Measurements from ENCODE around the gene DGKH. TPM values are rescaled to one million over a fixed set of nuclear protein-coding genes. Genes with fewer than 3 reads are reported as not detected.

The DGKH gene
- total RNA-seq, 1 experiment from 2014 or later, result 9.2 TPM

GRCh38 chr13:42260903-42261654 is 212.6 kb downstream of the DGKH start:
- RAD21 ChIA-PET (ENCODE audit: low non-redundant PET in 1 of 2, low total read pairs in 2 of 2, uncharacterized antibody in 2 of 2, unreplicated experiment in 2 of 2), result no interaction called here
- H3K4me2 ChIP-seq (ENCODE audit: low read length), result no peak overlapping the region
- H3K9ac ChIP-seq (ENCODE audit: low read length), result no peak overlapping the region
- H4K20me1 ChIP-seq (ENCODE audit: insufficient read depth), result no peaks in the 10 kb centered on the region
- H3K27ac ChIP-seq (ENCODE audit: low read depth, low read length), result no peak overlapping the region
- H3K4me1 ChIP-seq (ENCODE audit: control insufficient read depth in 1 of 2, insufficient read depth in 2 of 2, low read length in 2 of 2), result no peaks in the 10 kb centered on the region
- H2AFZ ChIP-seq (ENCODE audit: low read depth, low read length, poor library complexity, severe bottlenecking), result no peak overlapping the region
- intact Hi-C loops (cut with micrococcal nuclease), result no loop called here
- POLR2A ChIA-PET, result no interaction called here
- no peaks in the 10 kb centered on the region for H3K9me3 ChIP-seq (ENCODE audit: control insufficient read depth in 1 of 2, insufficient read depth in 1 of 2, low read depth in 1 of 2, low read length in 2 of 2)
- no peaks in the 10 kb centered on the region for H3K27me3 ChIP-seq (ENCODE audit: insufficient read depth, low read length)
- no peak overlapping the region for H3K4me3 ChIP-seq (replicated peaks in 1 of 2; ENCODE audit: low read depth in 1 of 2, low read length in 2 of 2)
- ATAC-seq (no peak), DNase-seq (ENCODE audit: low read depth, low spot score) (no peak)
- CTCF ChIA-PET, result no interaction called here
- H3K9me2 ChIP-seq (ENCODE audit: insufficient read depth), result no peaks in the 10 kb centered on the region
- no peaks in the 10 kb centered on the region for H3K36me3 ChIP-seq (ENCODE audit: control insufficient read depth in 1 of 2, insufficient read depth in 2 of 2, low read length in 2 of 2)
- no peak for TF ChIP-seq CBX3 (IDR thresholded peaks at IDR 0.05; ENCODE audit: low read depth)
- no peak for TF ChIP-seq ZNF274 (IDR thresholded peaks at IDR 0.05; ENCODE audit: low read depth, low read length)
- no peak for TF ChIP-seq YY1 (IDR thresholded peaks at IDR 0.05; ENCODE audit: extremely low read depth, insufficient replicate concordance, low read depth, low read length)
- TF ChIP-seq POLR2A (IDR thresholded peaks at IDR 0.05; ENCODE audit: borderline replicate concordance, extremely low read depth, insufficient read depth, insufficient read length), result no peak
- TF ChIP-seq POLR2AphosphoS5 (IDR thresholded peaks at IDR 0.05; ENCODE audit: low read depth, low read length), result no peak
- no peak for TF ChIP-seq ZBTB33 (IDR thresholded peaks at IDR 0.05; ENCODE audit: extremely low read depth, insufficient replicate concordance, low read length)
- no peak for TF ChIP-seq REST (IDR thresholded peaks at IDR 0.05; ENCODE audit: low read depth)
- no peak for TF ChIP-seq SIN3A (IDR thresholded peaks at IDR 0.05; ENCODE audit: low read depth)
- TF ChIP-seq ELF1 (IDR thresholded peaks at IDR 0.05; ENCODE audit: borderline replicate concordance, low read depth), result no peak
- TF ChIP-seq SP1 (IDR thresholded peaks at IDR 0.05; ENCODE audit: low read depth), result no peak
- no peaks in the 10 kb centered on the region for H3K79me2 ChIP-seq (ENCODE audit: insufficient read depth, low read length)
- BruUV-seq (replicated peaks), result no TSS peak

Data from HCT116 (cell line).